K562 (cell line): Measurements from ENCODE around the gene BCAR3. TPM values are rescaled to one million over a fixed set of nuclear protein-coding genes. Genes with fewer than 3 reads are reported as not detected.

Experiments
- ATAC-seq: fragments of 200-7000 bp; cut with Tn5 transposase; 3 replicates; pipeline ENCODE4 v1.9.1; 2020; ENCODE audit warnings: moderate library complexity
- BruUV-seq: library from RNA; stranded (reverse); fragments of 400-500 nt; replicated peaks from 2 replicates; lab custom pipeline; 2021; lab: Mats Ljungman, UMichigan
- CTCF ChIA-PET: fragments of 300-600 bp; formaldehyde crosslinking; extraction: SDS; loops from one replicate; lab custom pipeline; 2021; ENCODE audit warnings: low intra/inter-chr PET ratio; lab: Yijun Ruan, JAX
- POLR2A ChIA-PET: fragments of 300-600, 350-650 bp; sonication (Branson Sonifier 250); formaldehyde crosslinking; extraction: SDS; loops from one replicate; lab custom pipeline; 2021; ENCODE audit warnings: antibody characterized with exemption, inconsistent platforms; lab: Yijun Ruan, JAX
- DNase-seq, 4 experiments: peaks; one replicate each; pipeline versions ENCODE4 v3.0.0 to v3.0.0-alpha.2; 2011 to 2018; ENCODE audit warnings: low spot score in 3 of 4, mixed read lengths in 3 of 4; ENCODE audit errors: extremely low read depth in 1 of 4
- FAIRE-seq: peaks from 2 replicates; lab custom pipeline; 2011; peaks lifted over from hg19 to GRCh38; lab: Jason Lieb, UNC
- H2AFZ ChIP-seq: 2 replicates; pipeline ENCODE4 v1.6.0; 2011; ENCODE audit warnings: low read depth, low read length, control low read depth, inconsistent platforms
- H3K27ac ChIP-seq: fragments of 200-600 bp; 3 replicates; pipeline ENCODE4 v1.8.0; 2011; ENCODE audit warnings: low read depth, mild to moderate bottlenecking, control low read depth, inconsistent platforms, low read length, moderate library complexity, mixed read lengths; ENCODE audit errors: extremely low read depth
- H3K27me3 ChIP-seq, 2 experiments: fragments of 300-600 bp in 1 of 2; 2 replicates in 1 of 2; 3 replicates in 1 of 2; pipeline versions ENCODE4 v1.6.0 to v1.8.0; 2011; ENCODE audit warnings: inconsistent platforms in 2 of 2, low read length in 2 of 2, mild to moderate bottlenecking in 1 of 2, mixed read lengths in 1 of 2, moderate library complexity in 1 of 2; ENCODE audit not compliant: control insufficient read depth in 2 of 2, insufficient read depth in 2 of 2
- H3K36me3 ChIP-seq: fragments of 300-600 bp; 3 replicates; pipeline ENCODE4 v1.8.0; 2011; ENCODE audit warnings: mild to moderate bottlenecking, low read length, inconsistent platforms; ENCODE audit not compliant: control insufficient read depth, insufficient read depth
- H3K4me1 ChIP-seq, 2 experiments: fragments of 200-600 bp in 1 of 2; replicated peaks in 1 of 2; 2 replicates in 1 of 2; 3 replicates in 1 of 2; pipeline versions ENCODE4 v1.5.1 to v1.8.0; 2011; ENCODE audit warnings: inconsistent platforms in 2 of 2, low read length in 2 of 2, mild to moderate bottlenecking in 1 of 2, mixed read lengths in 1 of 2, moderate library complexity in 1 of 2; ENCODE audit not compliant: control insufficient read depth in 2 of 2, insufficient read depth in 2 of 2
- H3K4me2 ChIP-seq: 2 replicates; pipeline ENCODE4 v1.6.1; 2011; ENCODE audit warnings: low read length, control low read depth, inconsistent platforms, mixed read lengths; ENCODE audit not compliant: insufficient read depth
- H3K4me3 ChIP-seq: fragments of 200-600 bp; sonication (generic), shearing (Covaris generic); 2 replicates; pipeline ENCODE4 v1.5.1; 2016; ENCODE audit warnings: control low read depth, inconsistent platforms
- H3K79me2 ChIP-seq: fragments of 200-600 bp; 3 replicates; pipeline ENCODE4 v1.8.0; 2011; ENCODE audit warnings: low read length, inconsistent platforms; ENCODE audit not compliant: control insufficient read depth, insufficient read depth
- H3K9ac ChIP-seq, 2 experiments: 2 replicates each; pipeline versions ENCODE4 v1.6.0 to v1.6.1; 2011; ENCODE audit warnings: low read depth in 2 of 2, low read length in 2 of 2, control low read depth in 1 of 2, inconsistent platforms in 1 of 2, mild to moderate bottlenecking in 1 of 2, mixed read lengths in 1 of 2; ENCODE audit not compliant: insufficient read depth in 1 of 2
- H3K9me1 ChIP-seq: one replicate; pipeline ENCODE4 v1.6.0; 2011; ENCODE audit warnings: inconsistent platforms, mild to moderate bottlenecking, low read length, moderate library complexity; ENCODE audit not compliant: control insufficient read depth, insufficient read depth
- H3K9me3 ChIP-seq: replicated peaks from 2 replicates; pipeline ENCODE4 v1.5.1; 2011; ENCODE audit warnings: low read depth, low read length, inconsistent platforms; ENCODE audit not compliant: control insufficient read depth, insufficient read depth
- H4K20me1 ChIP-seq: replicated peaks from 2 replicates; pipeline ENCODE4 v1.6.1; 2011; ENCODE audit warnings: low read length, inconsistent platforms, mixed read lengths; ENCODE audit not compliant: control insufficient read depth, insufficient read depth
- RAD21 ChIP-seq, 2 experiments: fragments of 250-450 bp in 1 of 2; fragments of 450-650 bp in 1 of 2; sonication (Bioruptor Pico) in 1 of 2; formaldehyde crosslinking in 1 of 2; IDR thresholded peaks in 1 of 2; conservative IDR thresholded peaks in 1 of 2; 2 replicates each; pipeline versions ENCODE4 v1.4.0 to v1.8.0; 2020 to 2022; ENCODE audit warnings: mild to moderate bottlenecking in 2 of 2, moderate library complexity in 1 of 2
- SPI1 ChIP-seq: IDR thresholded peaks from 2 replicates; pipeline ENCODE4 v1.6.1; 2011; ENCODE audit warnings: low read depth, low read length, control low read depth, borderline replicate concordance
- WGBS: fragments of 100-300 bp; shearing (Covaris generic); methylation state at CpG from one replicate; pipeline ENCODE4 v1.1.6; 2016; ENCODE audit warnings: low coverage, mixed read lengths; ENCODE audit not compliant: insufficient coverage; ENCODE audit errors: missing lambda C conversion rate; 5-methylcytosine and 5-hydroxymethylcytosine counted together
- in situ Hi-C: fragments of 300-500 bp; cut with MboI; formaldehyde crosslinking; loops from 4 replicates; pipeline ENCODE4 v1.15.0; 2018; ENCODE audit warnings: inconsistent platforms, mixed read lengths
- intact Hi-C: fragments of 100-400 bp; cut with micrococcal nuclease; formaldehyde crosslinking; loops from 2 replicates; pipeline ENCODE4 v1.14.2; 2022
- polyA plus RNA-seq, 8 experiments: library from polyadenylated mRNA; depleted of rRNA in 4 of 8; stranded (reverse) in 5 of 8; unstranded in 3 of 8; fragments of >200 nt; fragmentation: Nextera tagmentation in 2 of 8; fragmentation: Illumina TruSeq in 1 of 8; extraction: Ambion mirVana in 2 of 8; extraction: Trizol in 1 of 8; gene quantifications; 2 replicates each; pipeline versions ENCODE4 v1.2.1 to v1.2.3, GENCODE V29; 2011 to 2014; ENCODE audit warnings: inconsistent platforms in 1 of 8, missing spikeins in 1 of 8
- total RNA-seq, 7 experiments: library from RNA; depleted of rRNA in 6 of 7; stranded (reverse); fragments of >200 nt in 6 of 7; fragmentation: Illumina TruSeq in 2 of 7; extraction: Trizol in 2 of 7; gene quantifications; 2 replicates each; pipeline versions ENCODE4 v1.2.1 to v1.2.3, GENCODE V29; 2011 to 2021; ENCODE audit warnings: low replicate concordance in 1 of 7
- TF ChIP-seq, protein P1 (sequence below), 3 experiments: IDR thresholded peaks in 2 of 3; conservative IDR thresholded peaks in 1 of 3; 2 replicates each; pipeline ENCODE4 v1.5.1; 2011 to 2012; ENCODE audit warnings: low read length in 3 of 3, mild to moderate bottlenecking in 3 of 3, control low read depth in 2 of 3, improper control_type of control experiment in 1 of 3, inconsistent platforms in 1 of 3, low read depth in 1 of 3, mixed read lengths in 1 of 3, moderate library complexity in 1 of 3; ENCODE audit not compliant: insufficient read depth in 2 of 3
- TF ChIP-seq, protein P2 (sequence below): fragments of 450-650 bp; formaldehyde crosslinking; IDR thresholded peaks from 2 replicates; pipeline ENCODE4 v1.4.0; 2022; ENCODE audit warnings: missing genetic modification characterization

BCAR3 gene
- total and polyA plus RNA-seq, 9 of the 15 experiments (the other 6 are each of a cell fraction or from before 2014, with no cell fraction given) = 1.8 to 6.3 (median 3.8) TPM

DNA sequence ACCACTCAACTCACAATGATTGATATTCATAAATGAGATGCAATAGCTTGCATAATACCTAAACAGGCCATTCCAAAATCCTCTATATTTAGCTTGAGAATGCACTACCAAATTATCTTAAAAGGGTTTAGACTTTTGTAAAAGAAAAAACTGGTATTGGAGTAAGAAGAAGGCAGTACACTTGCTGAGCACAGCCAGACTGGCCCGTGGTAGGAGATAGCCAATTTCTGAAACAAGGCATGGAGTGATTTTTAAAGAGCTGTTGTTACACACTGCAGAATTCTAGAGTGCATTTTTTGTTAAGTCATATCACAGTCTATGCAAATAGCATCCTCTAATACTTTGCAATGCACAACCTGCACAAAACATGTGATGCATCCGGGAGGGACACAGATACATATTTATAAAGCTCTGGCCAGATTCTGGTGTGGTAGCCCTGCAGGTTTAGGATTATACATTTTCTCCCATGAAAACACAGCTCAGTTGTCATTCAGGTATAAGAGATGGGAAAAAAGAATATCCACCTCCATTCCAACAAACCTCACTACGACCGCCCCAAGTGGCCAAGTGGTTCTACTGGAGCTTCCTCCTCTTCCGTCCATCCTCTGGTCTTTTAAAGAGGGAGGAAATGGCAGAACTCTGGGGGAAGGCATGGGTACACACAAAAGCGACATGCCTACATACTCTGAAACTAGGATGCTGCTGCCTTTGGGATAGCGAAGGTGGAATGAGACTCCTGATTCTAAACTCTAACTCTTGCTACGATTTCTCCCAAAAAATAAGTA, 40.8 kb downstream of the BCAR3 start:
- 11% methylated on average over 8 of the region's 8 CpGs for WGBS
- intact Hi-C loops (no loop called here), in situ Hi-C loops (no loop called here)
- H2AFZ ChIP-seq = no peak overlapping the region
- H4K20me1 ChIP-seq = no peaks in the 10 kb centered on the region
- peaks cover 5 to 23% of the 10 kb centered on the region in 2 experiments; a peak in 4 of 5 replicates for H3K27me3 ChIP-seq
- POLR2A ChIA-PET = interaction anchor here (0.7 kb wide), 1 partner anchor 21 kb away, joined by 3 read pairs; no protein-coding TSS in a partner anchor
- no peak overlapping the region for H3K4me2 ChIP-seq
- H3K9me1 ChIP-seq = no peaks in the 10 kb centered on the region
- H3K36me3 ChIP-seq = no peaks in the 10 kb centered on the region
- FAIRE-seq = peak; percentile 67
- TF ChIP-seq, protein P1, sequence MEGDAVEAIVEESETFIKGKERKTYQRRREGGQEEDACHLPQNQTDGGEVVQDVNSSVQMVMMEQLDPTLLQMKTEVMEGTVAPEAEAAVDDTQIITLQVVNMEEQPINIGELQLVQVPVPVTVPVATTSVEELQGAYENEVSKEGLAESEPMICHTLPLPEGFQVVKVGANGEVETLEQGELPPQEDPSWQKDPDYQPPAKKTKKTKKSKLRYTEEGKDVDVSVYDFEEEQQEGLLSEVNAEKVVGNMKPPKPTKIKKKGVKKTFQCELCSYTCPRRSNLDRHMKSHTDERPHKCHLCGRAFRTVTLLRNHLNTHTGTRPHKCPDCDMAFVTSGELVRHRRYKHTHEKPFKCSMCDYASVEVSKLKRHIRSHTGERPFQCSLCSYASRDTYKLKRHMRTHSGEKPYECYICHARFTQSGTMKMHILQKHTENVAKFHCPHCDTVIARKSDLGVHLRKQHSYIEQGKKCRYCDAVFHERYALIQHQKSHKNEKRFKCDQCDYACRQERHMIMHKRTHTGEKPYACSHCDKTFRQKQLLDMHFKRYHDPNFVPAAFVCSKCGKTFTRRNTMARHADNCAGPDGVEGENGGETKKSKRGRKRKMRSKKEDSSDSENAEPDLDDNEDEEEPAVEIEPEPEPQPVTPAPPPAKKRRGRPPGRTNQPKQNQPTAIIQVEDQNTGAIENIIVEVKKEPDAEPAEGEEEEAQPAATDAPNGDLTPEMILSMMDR (IDR thresholded peaks at IDR 0.05 in 2 of 3, conservative IDR thresholded peaks at IDR 0.05 in 1 of 3; ENCODE audit: insufficient read depth in 2 of 3, low read depth in 1 of 3, low read length in 3 of 3) = peak; percentile 20 to 45 (median 28); a peak in 4 of 6 replicates
- TF ChIP-seq SPI1 (peak; percentile 5; the same call in 1 of the 2 replicates), RAD21 (CRISPR knock-in tag; conservative IDR thresholded peaks at IDR 0.05 in 1 of 2, IDR thresholded peaks at IDR 0.05 in 1 of 2) (peak in 1 of 2 experiments; percentile 18; a peak in 1 of 4 replicates)
- TF ChIP-seq, protein P2, sequence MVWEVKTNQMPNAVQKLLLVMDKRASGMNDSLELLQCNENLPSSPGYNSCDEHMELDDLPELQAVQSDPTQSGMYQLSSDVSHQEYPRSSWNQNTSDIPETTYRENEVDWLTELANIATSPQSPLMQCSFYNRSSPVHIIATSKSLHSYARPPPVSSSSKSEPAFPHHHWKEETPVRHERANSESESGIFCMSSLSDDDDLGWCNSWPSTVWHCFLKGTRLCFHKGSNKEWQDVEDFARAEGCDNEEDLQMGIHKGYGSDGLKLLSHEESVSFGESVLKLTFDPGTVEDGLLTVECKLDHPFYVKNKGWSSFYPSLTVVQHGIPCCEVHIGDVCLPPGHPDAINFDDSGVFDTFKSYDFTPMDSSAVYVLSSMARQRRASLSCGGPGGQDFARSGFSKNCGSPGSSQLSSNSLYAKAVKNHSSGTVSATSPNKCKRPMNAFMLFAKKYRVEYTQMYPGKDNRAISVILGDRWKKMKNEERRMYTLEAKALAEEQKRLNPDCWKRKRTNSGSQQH (CRISPR knock-in tag) = no peak
- H3K9ac ChIP-seq = no peak overlapping the region
- H3K27ac ChIP-seq = no peak overlapping the region
- no peaks in the 10 kb centered on the region for H3K9me3 ChIP-seq
- peak; percentile 74 for ATAC-seq
- H3K79me2 ChIP-seq = no peaks in the 10 kb centered on the region
- H3K4me3 ChIP-seq = no peak overlapping the region
- CTCF ChIA-PET = no interaction called here
- no TSS peak for BruUV-seq
- no peaks in the 10 kb centered on the region for H3K4me1 ChIP-seq
- peak in 1 of 4 experiments; percentile 24 for DNase-seq
